Measurements from ENCODE around the gene BPIFA3.

BPIFA3 gene

DNA sequence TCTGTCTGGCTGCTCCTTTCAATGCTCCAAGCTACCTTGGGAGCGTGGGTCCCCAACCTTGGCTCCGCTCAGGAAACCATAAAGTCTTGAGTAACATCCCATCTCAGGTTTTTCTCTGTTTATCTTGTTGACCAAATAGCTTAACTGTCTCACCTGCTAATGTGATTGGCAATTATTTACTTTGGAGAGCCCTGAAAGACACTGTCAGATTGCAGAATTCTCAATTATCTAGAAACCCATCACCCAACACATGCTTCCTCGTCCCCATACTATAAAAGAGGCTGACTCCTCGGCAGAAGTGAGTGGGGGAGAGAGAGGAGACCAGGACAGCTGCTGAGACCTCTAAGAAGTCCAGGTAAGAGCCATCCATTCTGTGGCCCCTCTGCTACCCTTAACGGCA is 18.5 kb downstream of the BPIFA3 start, which contains the start of gene BPIFA1:
BPIFA1 (plus strand) TSS at position 301 of the 400 bp plus-strand sequence. CDS start 1,716 bp downstream, outside the sequence.
- ATAC-seq (ENCODE audit: low read depth) (no peak), DNase-seq (ENCODE audit: low spot score in 2 of 2) (no peak)
- H3K4me3 Mint-ChIP-seq: no peak within 1 kb of the TSS
- H3K36me3 Mint-ChIP-seq: no peaks in the 10 kb centered on the region
- no peaks in the 10 kb centered on the region for H3K4me1 Mint-ChIP-seq
- no peak within 1 kb of the TSS for H3K27ac Mint-ChIP-seq
- H3K27me3 Mint-ChIP-seq: peaks cover 24% of the 10 kb centered on the region
- H3K9me3 Mint-ChIP-seq: no peaks in the 10 kb centered on the region

DNA sequence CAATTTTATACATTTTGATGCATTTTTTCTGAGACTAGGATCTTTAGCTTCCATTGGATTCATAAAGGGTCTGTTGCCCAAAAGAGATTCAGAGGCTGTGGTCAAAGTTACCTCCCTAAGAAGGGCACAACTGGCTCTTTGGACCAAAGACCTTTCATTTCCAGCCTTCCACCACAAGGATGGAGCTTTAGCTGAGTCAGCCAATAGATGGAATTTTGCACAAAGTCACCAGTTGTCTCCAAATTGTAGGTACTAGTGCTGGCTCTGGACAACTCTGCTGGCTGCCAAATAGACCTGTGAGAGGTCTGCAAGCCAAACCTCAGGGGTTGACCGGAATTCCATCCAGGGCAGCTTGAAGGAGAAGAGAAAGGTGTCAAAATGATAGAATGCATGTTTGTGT is 19.2 kb downstream of the BPIFA3 start:
- ATAC-seq (ENCODE audit: low read depth) (no peak), DNase-seq (ENCODE audit: low spot score in 2 of 2) (no peak)
- Mint-ChIP-seq H3K9me3 (no peaks in the 10 kb centered on the region), H3K4me1 (no peaks in the 10 kb centered on the region), H3K4me3 (no peak overlapping the region), H3K27ac (no peak overlapping the region), H3K27me3 (peaks cover 22% of the 10 kb centered on the region), H3K36me3 (no peaks in the 10 kb centered on the region)

DNA sequence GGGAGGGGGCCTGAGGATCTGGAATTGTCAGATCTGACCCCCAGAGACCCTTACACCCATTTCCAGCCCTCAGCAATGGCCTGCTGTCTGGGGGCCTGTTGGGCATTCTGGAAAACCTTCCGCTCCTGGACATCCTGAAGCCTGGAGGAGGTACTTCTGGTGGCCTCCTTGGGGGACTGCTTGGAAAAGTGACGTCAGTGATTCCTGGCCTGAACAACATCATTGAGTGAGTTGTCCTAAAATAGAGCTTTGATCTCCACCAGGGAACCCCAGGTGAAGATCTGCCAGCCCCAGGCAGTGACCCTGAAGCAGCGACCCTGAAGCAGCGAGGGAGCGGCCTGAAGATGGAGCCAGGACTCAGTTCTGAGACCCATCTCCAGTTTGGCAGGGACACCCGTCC is 20.8 kb downstream of the BPIFA3 start:
- Mint-ChIP-seq H3K4me3 (no peak overlapping the region), H3K36me3 (no peaks in the 10 kb centered on the region), H3K4me1 (no peaks in the 10 kb centered on the region), H3K27ac (no peak overlapping the region), H3K9me3 (no peaks in the 10 kb centered on the region), H3K27me3 (peaks cover 26% of the 10 kb centered on the region)
- DNase-seq (ENCODE audit: low spot score in 2 of 2) (no peak), ATAC-seq (ENCODE audit: low read depth) (no peak)

DNA sequence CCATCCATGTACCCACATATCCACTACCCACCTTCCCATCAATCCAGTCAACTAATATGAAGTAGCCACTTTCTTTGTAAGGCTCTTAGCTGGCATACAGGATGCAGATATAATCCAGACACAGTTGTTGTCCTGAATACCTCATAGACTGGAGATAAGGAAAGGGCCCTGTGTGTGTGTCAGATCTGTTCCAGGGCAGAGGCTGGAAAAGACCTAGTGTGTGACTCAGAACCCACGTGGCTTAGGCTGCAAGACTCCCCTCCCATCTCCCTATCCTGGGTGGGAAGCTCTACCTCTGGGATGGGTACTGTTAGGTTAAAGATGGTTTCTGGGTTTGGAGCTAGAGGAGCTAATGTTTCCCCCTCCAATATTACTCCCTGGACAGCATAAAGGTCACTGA is 22.3 kb downstream of the BPIFA3 start:
- H3K36me3 Mint-ChIP-seq: no peaks in the 10 kb centered on the region
- H3K4me1 Mint-ChIP-seq: no peaks in the 10 kb centered on the region
- H3K27me3 Mint-ChIP-seq: peaks cover 26% of the 10 kb centered on the region
- no peak overlapping the region for H3K4me3 Mint-ChIP-seq
- no peaks in the 10 kb centered on the region for H3K9me3 Mint-ChIP-seq
- ATAC-seq (ENCODE audit: low read depth): no peak
- DNase-seq (ENCODE audit: low spot score in 2 of 2): no peak
- H3K27ac Mint-ChIP-seq: no peak overlapping the region

DNA sequence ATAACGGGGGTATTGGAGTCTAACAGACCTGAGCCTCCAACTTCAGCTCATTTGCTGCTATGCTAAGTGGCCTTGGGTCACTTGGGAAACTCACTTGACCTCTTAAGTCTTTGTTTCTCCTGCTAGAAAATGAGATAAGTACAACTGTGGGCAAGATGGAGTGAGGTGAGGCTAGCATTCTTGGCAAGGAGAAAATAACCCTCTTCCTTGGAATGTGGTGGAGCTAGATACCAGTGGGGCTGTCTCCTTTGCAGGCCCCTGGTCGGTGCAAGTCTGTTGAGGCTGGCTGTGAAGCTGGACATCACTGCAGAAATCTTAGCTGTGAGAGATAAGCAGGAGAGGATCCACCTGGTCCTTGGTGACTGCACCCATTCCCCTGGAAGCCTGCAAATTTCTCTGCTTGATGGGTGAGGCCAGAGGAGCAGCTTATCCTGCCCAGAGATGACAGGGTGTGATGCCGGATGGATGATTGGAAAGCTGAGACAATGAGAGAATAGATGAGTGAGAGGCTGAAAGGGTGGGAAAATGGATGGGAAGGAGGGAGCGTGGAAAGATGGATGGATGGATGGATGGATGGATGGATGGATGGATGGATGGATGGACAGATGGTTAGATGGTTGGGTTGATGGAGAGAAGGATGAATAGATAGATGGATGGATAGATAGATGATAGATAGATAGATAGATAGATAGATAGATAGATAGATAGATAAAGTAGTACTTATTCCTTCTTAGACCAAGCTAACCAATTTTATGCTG is 23.0 kb downstream of the BPIFA3 start:
- Mint-ChIP-seq H3K27ac (no peak overlapping the region), H3K36me3 (no peaks in the 10 kb centered on the region), H3K4me3 (no peak overlapping the region), H3K9me3 (no peaks in the 10 kb centered on the region), H3K27me3 (peaks cover 28% of the 10 kb centered on the region), H3K4me1 (no peaks in the 10 kb centered on the region)
- DNase-seq (ENCODE audit: low spot score in 2 of 2): no peak
- ATAC-seq (ENCODE audit: low read depth): no peak

DNA sequence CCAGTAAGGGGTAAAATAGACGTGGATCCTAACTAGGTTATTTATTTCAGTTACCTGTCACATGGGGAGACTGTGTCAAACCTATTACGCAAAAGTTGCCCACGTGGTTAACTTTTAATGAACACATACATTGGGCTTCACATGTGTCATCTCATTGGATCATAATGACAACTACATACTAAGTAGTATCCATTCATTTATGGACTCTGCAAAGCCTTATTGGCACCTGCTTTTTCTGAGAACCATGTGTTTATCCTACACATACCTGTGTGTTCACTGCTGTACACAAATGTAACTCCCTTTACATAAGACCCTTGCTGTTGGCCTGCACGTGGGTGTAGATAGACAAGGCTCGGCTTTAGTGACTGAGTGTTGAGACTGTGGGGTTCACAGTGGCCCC is 23.8 kb downstream of the BPIFA3 start:
- H3K36me3 Mint-ChIP-seq: no peaks in the 10 kb centered on the region
- H3K27me3 Mint-ChIP-seq: peaks cover 28% of the 10 kb centered on the region
- no peak for ATAC-seq (ENCODE audit: low read depth)
- H3K4me3 Mint-ChIP-seq: no peak overlapping the region
- no peaks in the 10 kb centered on the region for H3K9me3 Mint-ChIP-seq
- no peak for DNase-seq (ENCODE audit: low spot score in 2 of 2)
- H3K27ac Mint-ChIP-seq: no peak overlapping the region
- no peaks in the 10 kb centered on the region for H3K4me1 Mint-ChIP-seq

DNA sequence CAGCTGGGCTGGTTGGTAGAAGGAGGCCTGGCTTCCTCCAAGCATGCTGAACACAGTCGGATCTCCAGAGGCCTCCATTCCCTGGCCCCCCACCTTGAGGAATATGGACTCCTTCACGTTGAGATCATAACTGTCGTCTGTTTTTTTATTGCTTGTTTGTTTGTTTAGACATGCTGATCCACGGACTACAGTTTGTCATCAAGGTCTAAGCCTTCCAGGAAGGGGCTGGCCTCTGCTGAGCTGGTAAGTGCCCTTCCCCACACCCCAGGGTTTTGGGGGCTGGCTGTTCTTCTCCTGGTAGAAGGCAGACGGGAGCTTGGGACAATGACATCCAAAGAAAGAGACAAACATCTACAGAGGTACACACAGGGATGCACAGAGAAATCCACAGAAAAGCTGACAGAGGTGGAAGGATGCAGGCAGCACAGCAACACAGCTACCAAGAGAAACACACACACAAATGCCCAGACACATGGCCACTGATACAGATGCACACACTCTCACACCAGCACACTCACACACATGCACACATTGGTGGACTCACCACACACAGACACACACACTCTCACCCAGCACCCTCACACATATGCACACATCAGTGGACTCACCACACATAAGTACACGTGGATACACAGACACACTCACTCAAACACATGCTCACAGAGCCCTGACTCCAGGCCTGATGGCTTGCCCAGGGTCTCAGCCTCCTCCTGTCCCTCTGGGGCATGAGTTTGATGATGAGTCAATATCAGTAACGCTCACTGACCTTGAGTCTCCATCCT is 25.4 kb downstream of the BPIFA3 start:
- no peak for ATAC-seq (ENCODE audit: low read depth)
- no peak overlapping the region for H3K4me3 Mint-ChIP-seq
- no peak for DNase-seq (ENCODE audit: low spot score in 2 of 2)
- peaks cover 24% of the 10 kb centered on the region for H3K27me3 Mint-ChIP-seq
- no peaks in the 10 kb centered on the region for H3K9me3 Mint-ChIP-seq
- no peaks in the 10 kb centered on the region for H3K36me3 Mint-ChIP-seq
- H3K27ac Mint-ChIP-seq: no peak overlapping the region
- H3K4me1 Mint-ChIP-seq: no peaks in the 10 kb centered on the region

DNA sequence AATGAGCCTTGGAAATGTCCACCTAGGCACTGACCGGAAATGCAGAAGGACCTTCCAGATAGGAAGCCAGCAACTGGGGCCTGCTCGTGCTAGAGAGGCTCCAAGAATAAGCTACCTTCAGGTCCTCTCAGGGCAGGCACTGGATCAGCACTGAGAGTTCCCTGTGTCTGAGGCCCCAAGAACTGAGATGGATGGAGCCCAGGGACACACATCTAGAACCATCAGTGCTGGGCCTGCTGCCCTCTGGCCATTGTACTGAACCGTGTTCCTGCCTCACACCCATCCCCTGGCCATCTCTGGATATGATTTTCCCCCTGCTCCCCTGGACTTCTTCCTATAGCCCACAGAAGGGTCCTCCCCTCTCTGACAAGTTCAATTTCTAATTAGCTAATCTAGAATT is 28.9 kb downstream of the BPIFA3 start:
- H3K9me3 Mint-ChIP-seq: no peaks in the 10 kb centered on the region
- H3K36me3 Mint-ChIP-seq: no peaks in the 10 kb centered on the region
- ATAC-seq (ENCODE audit: low read depth): no peak
- H3K4me1 Mint-ChIP-seq: no peaks in the 10 kb centered on the region
- H3K4me3 Mint-ChIP-seq: no peak overlapping the region
- DNase-seq (ENCODE audit: low spot score in 2 of 2): no peak
- peaks cover 9% of the 10 kb centered on the region for H3K27me3 Mint-ChIP-seq
- H3K27ac Mint-ChIP-seq: no peak overlapping the region

DNA sequence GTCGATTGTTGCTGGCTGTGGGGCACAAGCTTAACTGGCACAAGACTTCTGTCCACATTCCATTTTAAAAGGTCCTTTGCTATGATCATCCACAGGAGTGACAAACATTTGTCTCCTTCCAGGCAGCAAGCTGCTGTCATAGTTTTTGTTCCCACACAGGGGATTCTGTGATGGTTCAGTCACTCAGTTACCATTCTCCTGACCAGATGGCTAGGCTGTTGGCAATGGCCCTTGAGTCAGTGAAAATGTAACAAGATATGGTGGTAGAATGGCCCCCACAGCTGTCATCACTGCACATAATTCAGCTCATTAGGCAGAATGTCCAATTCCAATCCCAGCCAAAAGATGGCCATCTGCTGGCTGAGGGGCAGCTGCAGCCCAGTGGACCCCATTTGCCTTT is 32.3 kb downstream of the BPIFA3 start:
- peaks cover 6% of the 10 kb centered on the region for H3K27me3 Mint-ChIP-seq
- H3K27ac Mint-ChIP-seq: no peak overlapping the region
- H3K36me3 Mint-ChIP-seq: no peaks in the 10 kb centered on the region
- H3K9me3 Mint-ChIP-seq: peaks cover 2% of the 10 kb centered on the region
- H3K4me3 Mint-ChIP-seq: no peak overlapping the region
- ATAC-seq (ENCODE audit: low read depth) (no peak), DNase-seq (ENCODE audit: low spot score in 2 of 2) (no peak)
- H3K4me1 Mint-ChIP-seq: no peaks in the 10 kb centered on the region

DNA sequence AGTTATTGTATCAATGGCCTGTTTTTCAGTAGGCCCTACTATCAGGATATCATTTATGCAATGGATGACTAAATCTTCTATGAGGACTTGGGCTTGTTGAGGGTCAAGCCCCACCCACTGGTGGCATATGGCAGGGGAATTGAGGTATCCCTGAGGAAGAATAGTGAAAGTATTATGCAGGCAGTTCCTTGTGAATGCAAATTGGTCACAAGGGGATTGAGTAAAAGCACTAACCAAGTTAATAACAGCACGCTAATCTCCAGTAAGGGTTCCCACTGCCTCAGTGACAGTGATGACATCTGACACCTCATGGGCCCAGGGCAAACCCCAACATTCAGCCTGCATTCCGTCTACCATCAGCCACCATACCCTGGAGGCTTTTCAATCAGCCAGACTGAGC is 33.5 kb downstream of the BPIFA3 start:
- peaks cover 4% of the 10 kb centered on the region for H3K27me3 Mint-ChIP-seq
- DNase-seq (ENCODE audit: low spot score in 2 of 2) (no peak), ATAC-seq (ENCODE audit: low read depth) (no peak)
- H3K36me3 Mint-ChIP-seq: no peaks in the 10 kb centered on the region
- no peak overlapping the region for H3K27ac Mint-ChIP-seq
- no peak overlapping the region for H3K4me3 Mint-ChIP-seq
- no peaks in the 10 kb centered on the region for H3K4me1 Mint-ChIP-seq
- peaks cover 4% of the 10 kb centered on the region for H3K9me3 Mint-ChIP-seq

DNA sequence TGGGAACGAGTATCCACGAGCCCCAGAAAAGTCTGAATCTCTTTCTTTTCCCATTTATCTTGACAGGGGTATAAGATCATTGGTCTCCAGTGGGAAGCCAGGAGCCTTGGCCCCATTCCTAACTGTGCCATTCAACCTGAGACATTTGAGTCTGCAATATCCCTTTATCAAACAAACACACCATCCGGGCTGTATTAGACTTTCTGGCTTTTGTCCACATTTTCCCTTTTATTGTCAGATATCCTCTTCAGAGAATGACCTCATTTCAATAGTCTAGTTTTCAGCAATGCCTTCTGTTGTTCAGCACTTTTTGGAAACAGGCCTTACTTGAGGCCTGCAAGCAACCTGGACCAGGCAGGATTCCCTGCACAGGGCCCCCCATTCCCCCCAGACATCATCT is 34.3 kb downstream of the BPIFA3 start:
- ATAC-seq (ENCODE audit: low read depth): no peak
- no peaks in the 10 kb centered on the region for H3K36me3 Mint-ChIP-seq

DNA sequence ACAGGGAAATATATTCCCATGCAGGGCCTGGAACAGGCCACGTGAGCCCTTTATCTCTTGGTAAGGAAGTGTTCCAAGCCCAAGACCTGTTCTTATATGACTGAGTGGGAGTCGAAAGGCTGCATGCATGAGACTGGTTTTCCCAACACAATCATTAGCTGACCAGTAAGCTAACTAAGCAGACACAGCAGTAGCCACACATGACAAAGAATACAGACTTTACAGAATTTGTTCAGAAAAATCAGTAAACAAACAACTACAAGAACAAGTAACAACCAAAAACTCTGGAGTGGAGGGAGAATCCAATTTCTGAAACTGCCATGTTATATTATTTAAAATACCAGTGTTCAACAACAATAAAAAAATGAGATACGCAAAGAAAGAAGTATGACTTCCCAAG is 35.3 kb downstream of the BPIFA3 start:
- ATAC-seq (ENCODE audit: low read depth): no peak
- no peak for DNase-seq (ENCODE audit: low spot score in 2 of 2)
- Mint-ChIP-seq H3K9me3 (peaks cover 4% of the 10 kb centered on the region), H3K36me3 (no peaks in the 10 kb centered on the region), H3K27me3 (peaks cover 8% of the 10 kb centered on the region), H3K4me3 (no peak overlapping the region), H3K4me1 (no peaks in the 10 kb centered on the region), H3K27ac (no peak overlapping the region)

More for the DNA sequence above, 34.3 kb downstream of the BPIFA3 start:
- Mint-ChIP-seq H3K9me3 (peaks cover 4% of the 10 kb centered on the region), H3K4me3 (no peak overlapping the region), H3K4me1 (no peaks in the 10 kb centered on the region), H3K27me3 (peaks cover 4% of the 10 kb centered on the region), H3K27ac (no peak overlapping the region)
- DNase-seq (ENCODE audit: low spot score in 2 of 2): no peak

DNA sequence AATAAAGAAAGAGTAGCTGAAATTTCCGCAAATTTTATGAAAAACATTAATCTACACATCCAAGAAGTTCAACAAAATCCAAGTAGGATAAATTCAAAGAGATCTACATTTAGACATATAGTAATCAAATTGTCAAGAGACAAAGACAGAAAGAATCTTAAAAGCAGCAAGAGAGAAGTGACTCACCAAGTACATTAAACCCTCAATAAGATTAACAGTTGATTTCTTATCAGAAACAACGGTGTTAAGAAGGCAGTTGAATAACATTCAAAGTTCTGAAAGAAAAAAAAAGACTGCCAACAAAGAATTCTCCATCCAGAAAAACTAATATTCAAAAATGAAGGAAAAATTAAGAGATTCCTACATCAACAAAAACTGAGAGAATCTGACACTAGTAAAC is 37.9 kb downstream of the BPIFA3 start:
- Mint-ChIP-seq H3K36me3 (no peaks in the 10 kb centered on the region), H3K4me1 (no peaks in the 10 kb centered on the region), H3K27ac (no peak overlapping the region), H3K9me3 (peaks cover 4% of the 10 kb centered on the region), H3K27me3 (peaks cover 10% of the 10 kb centered on the region), H3K4me3 (no peak overlapping the region)
- ATAC-seq (ENCODE audit: low read depth): no peak
- no peak for DNase-seq (ENCODE audit: low spot score in 2 of 2)

DNA sequence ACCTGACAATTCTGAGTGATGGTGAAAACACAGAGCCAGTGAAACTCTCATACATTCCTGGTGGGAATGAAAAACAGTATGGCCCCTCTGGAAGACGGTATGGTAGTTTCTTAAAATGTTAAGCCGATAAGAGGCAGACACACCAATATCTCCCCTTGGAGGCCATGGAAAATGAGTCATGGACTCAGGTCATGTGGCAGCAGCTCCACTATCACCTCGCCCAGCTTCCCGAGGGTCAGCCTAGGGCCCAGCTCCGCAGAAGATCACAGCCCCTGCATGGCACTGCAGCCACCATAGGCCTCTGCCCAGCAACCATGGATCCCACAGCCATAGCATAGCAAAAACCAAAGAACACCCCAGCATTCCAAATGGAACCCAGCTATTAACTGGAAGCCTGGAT is 40.1 kb downstream of the BPIFA3 start:
- Mint-ChIP-seq H3K27ac (no peak overlapping the region), H3K36me3 (no peaks in the 10 kb centered on the region), H3K4me3 (no peak overlapping the region), H3K4me1 (peaks cover 4% of the 10 kb centered on the region), H3K9me3 (peaks cover 6% of the 10 kb centered on the region), H3K27me3 (peaks cover 10% of the 10 kb centered on the region)
- DNase-seq (ENCODE audit: low spot score in 2 of 2): no peak
- no peak for ATAC-seq (ENCODE audit: low read depth)

Data from memory B cell (primary cell).